IMR-90 (cell line): ENCODE data around the gene GPX5.
A peak's percentile ranks its signal among the peaks of the same experiment; 100 is the strongest.

Experiments used
- POLR2A ChIP-seq: IDR thresholded peaks from 2 replicates; pipeline ENCODE4 v1.6.1; 2012; ENCODE audit warnings: mild to moderate bottlenecking, low read depth, low read length
- RAD21 ChIP-seq: IDR thresholded peaks from 2 replicates; pipeline ENCODE4 v1.6.1; 2012; ENCODE audit warnings: low read length, improper control_type of control experiment
- RCOR1 ChIP-seq: IDR thresholded peaks from 2 replicates; pipeline ENCODE4 v1.6.1; 2012; ENCODE audit warnings: mild to moderate bottlenecking, low read length, improper control_type of control experiment; ENCODE audit not compliant: insufficient replicate concordance
- TF ChIP-seq, protein P1 (sequence below): conservative IDR thresholded peaks from 2 replicates; pipeline ENCODE4 v1.5.1; 2012; ENCODE audit warnings: mild to moderate bottlenecking, low read depth, low read length, improper control_type of control experiment

- TF ChIP-seq POLR2A (no peak), RCOR1 (no peak), RAD21 (no peak)
- TF ChIP-seq, protein P1, sequence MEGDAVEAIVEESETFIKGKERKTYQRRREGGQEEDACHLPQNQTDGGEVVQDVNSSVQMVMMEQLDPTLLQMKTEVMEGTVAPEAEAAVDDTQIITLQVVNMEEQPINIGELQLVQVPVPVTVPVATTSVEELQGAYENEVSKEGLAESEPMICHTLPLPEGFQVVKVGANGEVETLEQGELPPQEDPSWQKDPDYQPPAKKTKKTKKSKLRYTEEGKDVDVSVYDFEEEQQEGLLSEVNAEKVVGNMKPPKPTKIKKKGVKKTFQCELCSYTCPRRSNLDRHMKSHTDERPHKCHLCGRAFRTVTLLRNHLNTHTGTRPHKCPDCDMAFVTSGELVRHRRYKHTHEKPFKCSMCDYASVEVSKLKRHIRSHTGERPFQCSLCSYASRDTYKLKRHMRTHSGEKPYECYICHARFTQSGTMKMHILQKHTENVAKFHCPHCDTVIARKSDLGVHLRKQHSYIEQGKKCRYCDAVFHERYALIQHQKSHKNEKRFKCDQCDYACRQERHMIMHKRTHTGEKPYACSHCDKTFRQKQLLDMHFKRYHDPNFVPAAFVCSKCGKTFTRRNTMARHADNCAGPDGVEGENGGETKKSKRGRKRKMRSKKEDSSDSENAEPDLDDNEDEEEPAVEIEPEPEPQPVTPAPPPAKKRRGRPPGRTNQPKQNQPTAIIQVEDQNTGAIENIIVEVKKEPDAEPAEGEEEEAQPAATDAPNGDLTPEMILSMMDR = 0 out of 2 replicates have a peak, but pooled peaks have one; percentile 9
Observed at GRCh38 chr6:28580475-28580874, 54.8 kb downstream of the GPX5 start.
